H1 (cell line): Measurements from ENCODE around the gene LTB. TPM values are rescaled to one million over a fixed set of nuclear protein-coding genes. Genes with fewer than 3 reads are reported as not detected.

Experiments
- ATF3 ChIP-seq: IDR thresholded peaks from 2 replicates; pipeline ENCODE4 v1.6.1; 2011; ENCODE audit warnings: low read depth, mild to moderate bottlenecking, low read length; ENCODE audit not compliant: insufficient read depth
- CBX5 ChIP-seq: fragments of 300-800, 300-1000 bp; sonication (generic); IDR thresholded peaks from 2 replicates; pipeline ENCODE4 v1.7.1; 2016; ENCODE audit warnings: antibody characterized with exemption, low read length, low read depth
- CEBPB ChIP-seq: IDR thresholded peaks from 2 replicates; pipeline ENCODE4 v1.6.1; 2012; ENCODE audit warnings: low read depth, low read length
- CHD2 ChIP-seq: IDR thresholded peaks from 2 replicates; pipeline ENCODE4 v1.6.1; 2012; ENCODE audit warnings: low read length, improper control_type of control experiment
- CREB1 ChIP-seq: IDR thresholded peaks from 2 replicates; pipeline ENCODE4 v1.6.1; 2012; ENCODE audit warnings: inconsistent platforms
- EP300 ChIP-seq, 2 experiments: IDR thresholded peaks; 1 replicate in 1 of 2; 2 replicates in 1 of 2; pipeline ENCODE4 v1.6.1; 2011 to 2012; ENCODE audit warnings: low read depth in 2 of 2, low read length in 2 of 2, mild to moderate bottlenecking in 2 of 2, borderline replicate concordance in 1 of 2, inconsistent platforms in 1 of 2, moderate library complexity in 1 of 2
- FOSL1 ChIP-seq: IDR thresholded peaks from 2 replicates; pipeline ENCODE4 v1.6.1; 2011; ENCODE audit warnings: mild to moderate bottlenecking, low read depth, low read length, moderate library complexity; ENCODE audit not compliant: insufficient read depth
- RBBP5 ChIP-seq: IDR thresholded peaks from 2 replicates; pipeline ENCODE4 v1.7.1; 2012; ENCODE audit warnings: low read depth, mild to moderate bottlenecking, inconsistent platforms, low read length, moderate library complexity, borderline replicate concordance
- RNF2 ChIP-seq: fragments of 200-900, 300-1000 bp; sonication (generic); IDR thresholded peaks from 2 replicates; pipeline ENCODE4 v1.7.1; 2016; ENCODE audit warnings: borderline replicate concordance, low read depth, mild to moderate bottlenecking, antibody characterized with exemption, low read length; ENCODE audit not compliant: poor library complexity, severe bottlenecking; ENCODE audit errors: missing control alignments
- SIX5 ChIP-seq: IDR thresholded peaks from 2 replicates; pipeline ENCODE4 v1.6.1; 2011; ENCODE audit warnings: mild to moderate bottlenecking, low read depth, low read length
- SP4 ChIP-seq: IDR thresholded peaks from 2 replicates; pipeline ENCODE4 v1.6.1; 2012; ENCODE audit warnings: low read length, inconsistent platforms
- SUZ12 ChIP-seq: fragments of 200-600 bp; sonication (generic); IDR thresholded peaks from 2 replicates; pipeline ENCODE4 v1.6.1; 2012; ENCODE audit warnings: mild to moderate bottlenecking, inconsistent platforms, low read length, moderate library complexity, mixed read lengths
- YY1 ChIP-seq: IDR thresholded peaks from 2 replicates; pipeline ENCODE4 v1.6.1; 2011; ENCODE audit warnings: low read depth, mild to moderate bottlenecking, low read length
- polyA plus RNA-seq, 7 experiments: library from polyadenylated mRNA; depleted of rRNA in 3 of 7; stranded (reverse) in 5 of 7; unstranded in 2 of 7; fragments of >200 nt in 5 of 7; fragments of 200-250 nt in 2 of 7; gene quantifications; 1 replicate in 5 of 7; 2 replicates in 1 of 7; 4 replicates in 1 of 7; pipeline versions ENCODE4 v1.2.1 to v1.2.3, GENCODE V29; 2011 to 2013; ENCODE audit warnings: missing spikeins in 2 of 7, mixed read lengths in 2 of 7
- total RNA-seq: library from RNA; stranded (reverse); fragmentation: NEBNext Ultra II Directional; extraction: Animal tissue kit (Norgen Biotek cat#: 25700); gene quantifications from 2 replicates; pipeline ENCODE4 v1.2.1, GENCODE V29; 2021

LTB gene
- total and polyA plus RNA-seq, 2 of the 8 experiments (the other 6 are each of a cell fraction or from before 2014, with no cell fraction given), result 0.43 to 0.47 TPM

DNA sequence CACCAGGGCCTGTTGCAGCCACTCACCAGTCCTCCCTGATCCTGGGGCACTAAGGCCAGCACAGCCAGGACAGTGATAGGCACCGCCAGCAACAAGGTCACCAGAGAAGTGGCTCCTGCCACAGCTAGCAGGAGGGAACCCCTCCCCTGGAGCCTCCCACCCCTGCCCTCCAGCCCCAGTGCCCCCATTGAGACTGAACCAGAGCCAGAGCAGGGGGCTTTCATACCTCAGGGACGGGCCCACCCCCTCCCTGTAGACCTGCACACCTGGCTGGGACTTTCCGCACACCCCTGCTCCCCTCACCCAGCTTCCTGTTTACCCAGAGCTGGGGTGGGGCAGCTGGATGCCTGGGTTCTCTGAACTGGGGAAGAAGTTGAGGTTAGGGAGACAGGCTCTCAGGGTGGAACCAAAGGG is at the start of gene LTB (continued):
- TF ChIP-seq FOSL1, result no peak
- TF ChIP-seq CBX5, result no peak
- TF ChIP-seq SIX5, result no peak
- TF ChIP-seq CHD2, result no peak
- no peak for TF ChIP-seq RBBP5
- no peak for TF ChIP-seq CREB1
- TF ChIP-seq SUZ12, result no peak
- TF ChIP-seq ATF3, result no peak
- no peak for TF ChIP-seq RNF2
- no peak for TF ChIP-seq SP4
- no peak for TF ChIP-seq YY1
- TF ChIP-seq EP300 (IDR thresholded peaks at IDR 0.05; ENCODE audit: borderline replicate concordance in 1 of 2, low read depth in 2 of 2, low read length in 2 of 2), result no peak
- TF ChIP-seq CEBPB, result no peak
